ENCODE data around the gene ATP10B. TPM values are rescaled to one million over a fixed set of nuclear protein-coding genes. Genes with fewer than 3 reads are reported as not detected.

ATP10B gene
- total RNA-seq, 1 donor, result not detected

DNA sequence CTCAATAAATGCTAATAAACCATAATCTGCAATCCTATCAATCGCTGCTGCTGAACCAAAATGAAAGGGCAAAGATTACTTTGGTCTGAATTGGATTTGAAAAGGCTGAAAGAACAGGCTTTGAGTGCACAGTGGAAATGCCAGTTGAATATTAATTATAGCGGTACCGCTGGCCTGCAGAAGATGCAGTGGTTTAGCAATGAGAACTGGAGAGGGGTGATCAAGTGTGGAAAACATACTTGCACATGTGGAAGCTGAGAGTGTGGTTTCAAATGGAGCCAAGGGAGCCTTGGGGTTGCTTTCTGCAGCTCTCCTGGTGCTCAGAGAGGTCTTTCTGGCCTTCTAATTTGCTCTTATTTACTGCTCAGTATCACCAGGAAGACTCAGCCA is 296.4 kb downstream of the ATP10B start:
- TF ChIP-seq, protein P1, sequence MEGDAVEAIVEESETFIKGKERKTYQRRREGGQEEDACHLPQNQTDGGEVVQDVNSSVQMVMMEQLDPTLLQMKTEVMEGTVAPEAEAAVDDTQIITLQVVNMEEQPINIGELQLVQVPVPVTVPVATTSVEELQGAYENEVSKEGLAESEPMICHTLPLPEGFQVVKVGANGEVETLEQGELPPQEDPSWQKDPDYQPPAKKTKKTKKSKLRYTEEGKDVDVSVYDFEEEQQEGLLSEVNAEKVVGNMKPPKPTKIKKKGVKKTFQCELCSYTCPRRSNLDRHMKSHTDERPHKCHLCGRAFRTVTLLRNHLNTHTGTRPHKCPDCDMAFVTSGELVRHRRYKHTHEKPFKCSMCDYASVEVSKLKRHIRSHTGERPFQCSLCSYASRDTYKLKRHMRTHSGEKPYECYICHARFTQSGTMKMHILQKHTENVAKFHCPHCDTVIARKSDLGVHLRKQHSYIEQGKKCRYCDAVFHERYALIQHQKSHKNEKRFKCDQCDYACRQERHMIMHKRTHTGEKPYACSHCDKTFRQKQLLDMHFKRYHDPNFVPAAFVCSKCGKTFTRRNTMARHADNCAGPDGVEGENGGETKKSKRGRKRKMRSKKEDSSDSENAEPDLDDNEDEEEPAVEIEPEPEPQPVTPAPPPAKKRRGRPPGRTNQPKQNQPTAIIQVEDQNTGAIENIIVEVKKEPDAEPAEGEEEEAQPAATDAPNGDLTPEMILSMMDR (IDR thresholded peaks at IDR 0.05; ENCODE audit: insufficient read depth, low read depth, low read length), result no peak
- DNase-seq (ENCODE audit: low read depth), result no peak
- H3K4me3 ChIP-seq (ENCODE audit: low read depth, low read length), result no peak overlapping the region

DNA sequence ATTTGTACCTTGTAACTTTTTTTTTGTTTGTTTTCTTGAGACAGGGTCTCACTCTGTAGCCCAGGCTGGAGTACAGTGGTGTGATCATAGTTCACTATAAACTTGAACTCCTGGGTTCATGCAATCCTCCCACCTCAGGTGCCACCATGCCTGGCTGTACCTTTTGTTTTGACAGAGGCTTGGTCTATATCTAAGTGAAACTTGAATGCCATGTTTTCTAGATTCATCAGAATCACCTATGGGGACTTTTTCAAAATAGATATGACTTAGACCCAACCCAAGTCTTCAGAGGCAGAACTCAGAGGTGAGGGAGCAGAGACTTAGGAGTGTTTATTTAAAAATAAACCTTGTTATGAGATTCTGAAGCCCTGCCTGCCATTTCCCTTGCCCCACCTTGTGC is 301.9 kb downstream of the ATP10B start:
- H3K4me3 ChIP-seq (ENCODE audit: low read depth, low read length), result no peak overlapping the region
- TF ChIP-seq, protein P1 (IDR thresholded peaks at IDR 0.05; ENCODE audit: insufficient read depth, low read depth, low read length), result no peak
- no peak for DNase-seq (ENCODE audit: low read depth)

DNA sequence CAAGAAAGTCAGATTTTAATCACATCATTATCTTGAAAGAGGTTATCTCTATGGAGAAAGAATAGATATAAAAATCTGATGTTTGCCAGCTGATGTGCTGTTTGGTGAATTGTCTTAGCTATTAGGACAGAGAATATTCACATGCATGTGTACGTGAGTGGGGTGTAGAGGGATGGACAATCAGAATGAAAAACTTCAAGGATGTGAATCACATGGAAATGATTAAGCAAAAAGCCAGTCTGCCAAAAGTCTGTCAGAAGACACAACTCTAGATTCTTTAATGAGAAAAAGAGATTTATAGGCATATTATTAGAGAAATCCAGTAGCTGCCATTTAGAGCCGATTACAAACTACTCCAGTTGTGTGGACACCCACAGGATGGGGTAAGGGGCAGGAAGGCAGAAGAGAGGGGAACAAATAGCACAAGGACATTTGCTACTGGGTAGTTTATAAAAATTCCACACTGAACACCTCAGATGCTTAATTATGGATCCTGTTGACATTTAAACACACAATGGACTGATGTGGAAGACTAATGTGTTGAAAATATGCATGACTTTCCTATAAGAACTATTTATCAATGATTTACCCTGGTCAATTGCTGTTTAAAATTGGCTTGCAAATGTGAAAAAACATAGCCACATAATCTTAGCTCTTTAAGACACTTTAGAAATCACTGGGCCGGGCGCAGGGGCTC is 302.9 kb downstream of the ATP10B start:
- TF ChIP-seq, protein P1 (IDR thresholded peaks at IDR 0.05; ENCODE audit: insufficient read depth, low read depth, low read length), result no peak
- DNase-seq (ENCODE audit: low read depth), result no peak
- no peak overlapping the region for H3K4me3 ChIP-seq (ENCODE audit: low read depth, low read length)

DNA sequence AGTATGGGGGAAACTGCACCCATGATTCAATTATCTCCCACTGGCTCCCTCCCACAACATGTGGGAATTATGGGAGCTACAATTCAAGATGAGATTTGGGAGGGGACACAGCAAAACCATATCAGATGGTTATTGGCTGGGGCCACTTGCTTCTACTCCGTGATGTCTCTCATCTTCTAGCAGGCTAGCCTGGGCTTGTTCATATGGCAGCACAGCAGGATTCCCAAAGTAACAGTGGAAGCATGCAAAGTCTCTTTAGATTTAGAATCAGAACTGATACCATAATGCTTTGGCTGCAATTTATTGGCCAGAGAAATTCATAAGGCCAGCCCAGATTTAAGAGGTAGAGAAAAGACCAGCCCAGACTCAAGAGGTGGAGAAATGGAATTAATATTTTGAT is 304.1 kb downstream of the ATP10B start:
- TF ChIP-seq, protein P1 (IDR thresholded peaks at IDR 0.05; ENCODE audit: insufficient read depth, low read depth, low read length), result no peak
- no peak overlapping the region for H3K4me3 ChIP-seq (ENCODE audit: low read depth, low read length)
- no peak for DNase-seq (ENCODE audit: low read depth)

DNA sequence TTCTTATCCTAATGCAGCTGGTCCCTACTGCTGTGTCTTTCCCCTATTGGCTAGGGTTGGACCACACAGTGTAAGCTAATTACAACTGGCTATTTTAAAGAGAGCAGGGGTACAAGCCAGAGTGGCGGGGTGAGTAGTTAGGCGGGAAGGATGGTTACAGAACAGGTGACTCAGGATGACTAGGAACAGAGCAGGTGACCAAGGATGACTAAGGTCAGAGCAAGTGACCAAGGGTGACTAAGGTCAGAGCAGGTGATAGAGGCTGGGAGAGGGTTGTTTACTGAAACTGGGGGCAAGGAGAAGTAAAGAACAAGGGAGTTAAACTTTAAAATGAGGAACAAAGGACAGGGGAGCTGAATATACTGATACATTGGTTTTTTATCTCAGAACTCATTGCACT is 304.9 kb downstream of the ATP10B start:
- TF ChIP-seq, protein P1 (IDR thresholded peaks at IDR 0.05; ENCODE audit: insufficient read depth, low read depth, low read length), result no peak
- no peak overlapping the region for H3K4me3 ChIP-seq (ENCODE audit: low read depth, low read length)
- no peak for DNase-seq (ENCODE audit: low read depth)

DNA sequence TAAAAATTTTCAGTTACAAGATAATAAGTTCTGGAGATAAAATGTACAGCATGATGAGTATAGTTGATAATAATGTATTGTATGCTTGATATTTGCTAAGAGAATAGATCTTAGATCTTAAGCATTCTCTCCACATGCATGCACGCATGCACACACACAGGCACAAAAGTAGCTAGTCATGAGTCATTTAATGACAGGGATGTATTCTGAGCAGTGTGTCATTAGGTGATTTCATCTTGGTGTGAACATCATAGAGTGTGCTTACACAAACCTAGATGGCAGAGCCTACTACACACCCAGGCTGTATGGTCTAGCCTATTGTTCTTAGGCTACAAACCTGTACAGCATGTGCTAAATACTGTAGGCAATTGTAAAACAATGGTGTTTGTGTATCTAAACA is 306.2 kb downstream of the ATP10B start:
- DNase-seq (ENCODE audit: low read depth), result no peak
- TF ChIP-seq, protein P1 (IDR thresholded peaks at IDR 0.05; ENCODE audit: insufficient read depth, low read depth, low read length), result no peak

DNA sequence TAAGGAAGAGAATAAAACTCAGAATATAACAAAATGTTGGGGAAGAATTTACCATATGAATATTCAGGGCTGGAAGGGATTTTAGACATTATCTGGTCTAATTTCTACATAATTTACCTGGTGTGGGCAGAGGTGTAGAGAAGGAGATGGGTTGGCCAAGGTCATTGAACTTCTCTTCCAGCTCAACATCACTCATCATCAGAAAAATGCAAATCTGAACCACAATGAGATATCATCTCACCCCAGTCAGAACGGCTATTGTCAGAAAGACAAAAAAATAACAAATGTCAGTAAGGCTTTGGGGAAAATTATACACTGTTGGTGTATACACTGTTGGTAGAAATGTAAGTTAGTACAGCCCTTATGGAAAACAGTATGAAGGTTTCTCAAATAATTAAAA is 308.6 kb downstream of the ATP10B start:
- DNase-seq (ENCODE audit: low read depth), result no peak
- TF ChIP-seq, protein P1 (IDR thresholded peaks at IDR 0.05; ENCODE audit: insufficient read depth, low read depth, low read length), result no peak
- no peak overlapping the region for H3K4me3 ChIP-seq (ENCODE audit: low read depth, low read length)

More for the DNA sequence above, 306.2 kb downstream of the ATP10B start:
- no peak overlapping the region for H3K4me3 ChIP-seq (ENCODE audit: low read depth, low read length)
